ENCODE measurements around the gene SLC8A2. TPM values are rescaled to one million over a fixed set of nuclear protein-coding genes. Genes with fewer than 3 reads are reported as not detected.
"Not testable (repeated sequence)": the region's sequence is repeated elsewhere in the genome, so short reads cannot be mapped to it uniquely, and the experiment has no call there.

SLC8A2 gene
- total RNA-seq, 1 donor from 2014 or later, result 0.23 TPM

DNA sequence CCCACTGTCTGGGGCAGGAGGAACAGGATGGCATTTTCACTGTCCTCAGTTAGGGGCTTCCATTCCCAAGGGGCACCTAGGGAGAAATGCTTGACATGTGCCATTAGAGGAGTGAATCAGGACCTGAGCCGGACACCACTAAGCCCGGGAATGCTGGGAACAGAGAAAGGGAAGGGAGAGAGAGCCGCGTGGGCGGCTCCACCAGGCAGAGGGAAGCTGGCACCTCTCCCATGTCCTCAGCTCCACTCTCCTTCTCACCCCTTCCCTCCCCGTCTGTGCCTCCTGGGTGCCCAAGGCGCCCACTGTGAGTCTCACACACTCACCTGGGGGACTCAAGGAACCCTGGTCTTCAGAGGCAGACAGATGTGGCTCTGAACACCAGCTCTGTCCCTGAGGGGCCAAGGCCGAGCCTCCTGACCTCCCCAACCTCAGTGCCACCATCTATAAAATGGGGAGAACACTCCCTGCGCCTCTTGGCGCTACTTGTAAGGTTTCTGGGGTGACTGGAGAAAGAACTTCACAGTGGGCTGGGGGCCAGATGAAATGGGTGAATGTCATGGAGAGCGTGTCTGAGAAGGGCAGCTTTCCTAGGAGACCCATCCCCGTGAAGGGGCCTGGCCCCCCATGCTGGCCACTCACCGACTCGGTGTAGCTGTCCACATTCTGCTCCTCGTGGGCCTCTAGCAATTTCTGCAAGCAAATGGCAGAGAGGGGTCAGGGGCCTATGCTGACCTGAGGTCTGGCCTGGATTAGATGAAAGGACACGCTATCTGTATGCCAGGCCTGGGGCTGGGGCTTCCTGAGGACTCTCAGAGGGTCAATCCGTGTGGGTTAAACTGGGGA lies 17.6 kb upstream of the SLC8A2 start:
- no peak overlapping the region for H3K4me3 ChIP-seq
- no peak overlapping the region for H3K27ac ChIP-seq
- no peaks in the 10 kb centered on the region for H3K27me3 ChIP-seq
- ATAC-seq, result no peak
- H3K36me3 ChIP-seq, result peaks cover 51% of the 10 kb centered on the region
- TF ChIP-seq, protein P1, sequence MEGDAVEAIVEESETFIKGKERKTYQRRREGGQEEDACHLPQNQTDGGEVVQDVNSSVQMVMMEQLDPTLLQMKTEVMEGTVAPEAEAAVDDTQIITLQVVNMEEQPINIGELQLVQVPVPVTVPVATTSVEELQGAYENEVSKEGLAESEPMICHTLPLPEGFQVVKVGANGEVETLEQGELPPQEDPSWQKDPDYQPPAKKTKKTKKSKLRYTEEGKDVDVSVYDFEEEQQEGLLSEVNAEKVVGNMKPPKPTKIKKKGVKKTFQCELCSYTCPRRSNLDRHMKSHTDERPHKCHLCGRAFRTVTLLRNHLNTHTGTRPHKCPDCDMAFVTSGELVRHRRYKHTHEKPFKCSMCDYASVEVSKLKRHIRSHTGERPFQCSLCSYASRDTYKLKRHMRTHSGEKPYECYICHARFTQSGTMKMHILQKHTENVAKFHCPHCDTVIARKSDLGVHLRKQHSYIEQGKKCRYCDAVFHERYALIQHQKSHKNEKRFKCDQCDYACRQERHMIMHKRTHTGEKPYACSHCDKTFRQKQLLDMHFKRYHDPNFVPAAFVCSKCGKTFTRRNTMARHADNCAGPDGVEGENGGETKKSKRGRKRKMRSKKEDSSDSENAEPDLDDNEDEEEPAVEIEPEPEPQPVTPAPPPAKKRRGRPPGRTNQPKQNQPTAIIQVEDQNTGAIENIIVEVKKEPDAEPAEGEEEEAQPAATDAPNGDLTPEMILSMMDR (IDR thresholded peaks at IDR 0.05), result no peak
- peaks cover 7% of the 10 kb centered on the region for H3K4me1 ChIP-seq
- intact Hi-C loops (cut with DNase I), result no loop called here
- DNase-seq, result peak; percentile 64
- no peaks in the 10 kb centered on the region for H3K9me3 ChIP-seq

DNA sequence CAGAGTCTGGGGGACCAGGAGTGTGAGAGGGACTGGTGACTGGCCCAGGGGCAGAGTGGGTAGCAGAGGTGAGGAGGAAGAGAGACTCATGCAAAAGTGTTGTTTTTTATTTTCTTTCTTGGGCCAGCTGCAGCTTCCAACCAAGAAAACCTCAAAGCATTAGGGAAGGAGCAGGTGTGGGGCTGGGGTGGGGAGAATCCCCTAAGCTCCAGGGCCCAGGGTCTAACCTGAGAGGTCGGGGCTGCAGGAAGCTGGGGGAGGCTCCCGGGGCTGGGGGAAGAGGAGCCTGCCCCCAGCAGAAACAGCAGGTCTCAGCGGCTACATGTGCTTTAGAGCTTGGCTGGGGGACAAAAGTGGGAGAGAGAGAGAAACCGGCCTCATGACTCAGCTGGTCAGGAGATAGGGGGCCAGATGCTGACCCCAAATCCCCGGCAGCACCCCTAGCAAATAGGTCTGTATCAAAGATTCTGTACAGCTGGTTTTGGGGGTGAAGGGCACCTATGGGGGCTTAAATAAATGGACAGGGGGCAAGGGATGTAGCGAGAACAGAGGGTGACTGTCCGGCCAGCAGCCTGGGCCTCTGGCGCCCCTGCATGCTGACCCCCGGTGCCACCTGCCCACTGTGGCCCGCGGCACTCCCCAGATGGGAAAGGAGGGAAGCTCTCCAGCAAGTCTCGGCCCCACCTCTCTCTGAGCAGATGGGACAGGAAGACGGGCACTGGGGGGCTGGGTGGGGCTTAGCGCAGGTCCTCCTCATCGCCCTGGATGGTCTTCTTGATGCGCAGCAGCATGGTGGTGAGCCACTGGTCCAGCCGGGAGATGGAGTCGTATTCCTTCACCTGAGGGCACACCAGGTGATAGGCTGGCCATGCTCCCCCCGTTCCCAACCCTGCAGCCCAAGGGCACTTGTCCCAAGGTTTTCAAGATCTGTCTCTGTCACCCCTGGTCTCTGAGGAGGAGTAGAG lies 16.1 kb upstream of the SLC8A2 start:
- TF ChIP-seq, protein P1 (IDR thresholded peaks at IDR 0.05), result no peak
- H3K4me1 ChIP-seq, result peaks cover 11% of the 10 kb centered on the region
- H3K9me3 ChIP-seq, result no peaks in the 10 kb centered on the region
- peaks cover 39% of the 10 kb centered on the region for H3K36me3 ChIP-seq
- H3K4me3 ChIP-seq, result no peak overlapping the region
- ATAC-seq (no peak), DNase-seq (peak; percentile 61)
- H3K27ac ChIP-seq, result no peak overlapping the region
- intact Hi-C loops (cut with DNase I), result no loop called here
- H3K27me3 ChIP-seq, result no peaks in the 10 kb centered on the region

GRCh38 chr19:47486900-47487299 lies 15.2 kb upstream of the SLC8A2 start:
- TF ChIP-seq, protein P1 (IDR thresholded peaks at IDR 0.05), result no peak
- no peak overlapping the region for H3K4me3 ChIP-seq
- DNase-seq (no peak), ATAC-seq (no peak)
- H3K27me3 ChIP-seq, result no peaks in the 10 kb centered on the region
- H3K36me3 ChIP-seq, result peaks cover 31% of the 10 kb centered on the region
- intact Hi-C loops (cut with DNase I), result no loop called here
- no peaks in the 10 kb centered on the region for H3K9me3 ChIP-seq
- peaks cover 11% of the 10 kb centered on the region for H3K4me1 ChIP-seq
- H3K27ac ChIP-seq, result no peak overlapping the region

DNA sequence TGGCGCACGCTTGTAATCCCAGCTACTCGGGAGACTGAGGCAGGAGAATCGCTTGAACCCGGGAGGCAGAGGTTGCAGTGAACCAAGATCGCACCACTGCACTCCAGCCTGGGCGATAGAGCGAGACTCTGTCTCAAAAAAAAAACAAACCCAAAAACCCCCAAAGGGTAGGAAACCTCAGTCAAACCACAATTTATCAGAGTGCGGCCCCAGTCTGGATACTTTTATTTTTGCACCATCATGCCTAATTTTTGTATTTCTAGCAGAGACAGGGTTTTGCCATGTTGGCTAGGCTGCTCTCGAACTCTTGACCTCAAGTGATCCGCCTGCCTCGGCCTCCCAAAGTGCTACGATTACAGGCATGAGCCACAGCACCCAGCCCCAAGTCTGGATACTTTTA lies 14.5 kb upstream of the SLC8A2 start:
- H3K9me3 ChIP-seq; H3K27me3 ChIP-seq; H3K4me3 ChIP-seq; H3K27ac ChIP-seq; DNase-seq; ATAC-seq; intact Hi-C loops (cut with DNase I): not testable (repeated sequence)
- Histone ChIP-seq H3K36me3 (peaks cover 24% of the 10 kb centered on the region), H3K4me1 (peaks cover 11% of the 10 kb centered on the region)

DNA sequence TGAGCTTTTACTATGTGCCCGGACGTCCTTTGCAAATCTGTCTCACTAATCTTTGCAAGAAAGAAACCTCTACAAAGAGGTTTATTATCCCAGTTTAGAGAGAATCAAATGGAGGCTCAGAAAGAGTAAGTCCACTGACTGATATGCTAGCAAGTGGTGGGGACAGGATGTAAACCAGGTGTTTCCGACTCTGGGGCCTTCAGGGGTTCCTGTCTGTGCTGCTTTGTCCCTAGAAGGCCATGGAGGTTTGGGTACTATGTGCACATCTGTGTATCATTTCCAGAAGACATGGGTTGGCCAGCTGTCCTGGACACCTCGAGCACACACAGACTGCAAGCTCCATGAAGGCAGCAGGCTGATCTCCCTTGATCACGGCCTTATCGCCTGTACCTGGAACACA lies 13.5 kb upstream of the SLC8A2 start:
- intact Hi-C loops (cut with DNase I), result no loop called here
- H3K9me3 ChIP-seq, result no peaks in the 10 kb centered on the region
- ATAC-seq (no peak), DNase-seq (no peak)
- no peaks in the 10 kb centered on the region for H3K27me3 ChIP-seq
- peaks cover 16% of the 10 kb centered on the region for H3K36me3 ChIP-seq
- no peak overlapping the region for H3K4me3 ChIP-seq
- H3K4me1 ChIP-seq, result peaks cover 11% of the 10 kb centered on the region
- TF ChIP-seq, protein P1 (IDR thresholded peaks at IDR 0.05), result no peak
- H3K27ac ChIP-seq, result no peak overlapping the region

Data from upper lobe of right lung (tissue), 1 donor.